HG03354 (cell line): Measurements from ENCODE around the gene LAMTOR2.

Experiments used
- ATAC-seq: cut with Tn5 transposase; IDR thresholded peaks from one replicate; pipeline ENCODE4 v1.9.1; 2021; ENCODE audit warnings: mild to moderate bottlenecking; ENCODE audit not compliant: unreplicated experiment, poor library complexity, severe bottlenecking

LAMTOR2 gene

GRCh38 chr1:156095906-156096508 lies 41.4 kb downstream of the LAMTOR2 start:
- ATAC-seq: no peak

- peak; percentile 71 for ATAC-seq
Measured at GRCh38 chr1:156096640-156097391, 42.2 kb downstream of the LAMTOR2 start.

- ATAC-seq: no peak
Measured at GRCh38 chr1:156097499-156098178, 43.1 kb downstream of the LAMTOR2 start.

- no peak for ATAC-seq
Measured at GRCh38 chr1:156098784-156099183, 44.2 kb downstream of the LAMTOR2 start.

GRCh38 chr1:156099282-156099681 lies 44.7 kb downstream of the LAMTOR2 start:
- ATAC-seq: no peak

GRCh38 chr1:156100205-156100995 lies 45.8 kb downstream of the LAMTOR2 start:
- no peak for ATAC-seq

GRCh38 chr1:156101880-156102279 lies 47.3 kb downstream of the LAMTOR2 start:
- ATAC-seq: no peak

- ATAC-seq: no peak
Measured at GRCh38 chr1:156102633-156103511, 48.3 kb downstream of the LAMTOR2 start.

- ATAC-seq: no peak
Measured at GRCh38 chr1:156103521-156103947, 49.0 kb downstream of the LAMTOR2 start.

- no peak for ATAC-seq
Measured at GRCh38 chr1:156104065-156104810, 49.7 kb downstream of the LAMTOR2 start.

- no peak for ATAC-seq
Measured at GRCh38 chr1:156104861-156105832, 50.6 kb downstream of the LAMTOR2 start.

- ATAC-seq: no peak
Measured at GRCh38 chr1:156106624-156107488, 52.3 kb downstream of the LAMTOR2 start.

- ATAC-seq: no peak
Measured at GRCh38 chr1:156108057-156108456, 53.5 kb downstream of the LAMTOR2 start.
